SK-N-SH treated with all-trans-retinoic acid at 6 μM for 48 hours (cell line): ENCODE results near the gene CHRNB1.

Experiments
- ATAC-seq: fragments of 200-7000 bp; cut with Tn5 transposase; 3 replicates; pipeline ENCODE4 v1.9.1; 2020; ENCODE audit warnings: mild to moderate bottlenecking, moderate library complexity
- ARNTL ChIP-seq: fragments of 450-650 bp; formaldehyde crosslinking; IDR thresholded peaks from 2 replicates; pipeline ENCODE4 v1.5.0; 2020; ENCODE audit warnings: low read depth, mild to moderate bottlenecking, moderate library complexity, borderline replicate concordance
- BACH2 ChIP-seq: fragments of 250-450 bp; sonication (Bioruptor Pico); IDR thresholded peaks from 2 replicates; pipeline ENCODE4 v1.9.0; 2021; ENCODE audit warnings: mild to moderate bottlenecking, borderline replicate concordance
- CREB5 ChIP-seq: fragments of 250-450 bp; sonication (Bioruptor Pico); IDR thresholded peaks from 2 replicates; pipeline ENCODE4 v1.5.1; 2020; ENCODE audit warnings: low read depth, mild to moderate bottlenecking, moderate library complexity
- CSDC2 ChIP-seq: fragments of 250-450 bp; sonication (Bioruptor Pico); IDR thresholded peaks from 2 replicates; pipeline ENCODE4 v1.5.0; 2020; ENCODE audit warnings: mild to moderate bottlenecking, moderate library complexity
- CSRNP3 ChIP-seq: fragments of 250-450 bp; sonication (Bioruptor Pico); IDR thresholded peaks from 2 replicates; pipeline ENCODE4 v1.5.1; 2021; ENCODE audit warnings: mild to moderate bottlenecking, moderate library complexity
- ESRRG ChIP-seq: fragments of 250-450 bp; sonication (Bioruptor Pico); IDR thresholded peaks from 2 replicates; pipeline ENCODE4 v1.6.1; 2021; ENCODE audit warnings: mild to moderate bottlenecking
- GLIS3 ChIP-seq: fragments of 250-450 bp; sonication (Bioruptor Pico); IDR thresholded peaks from 2 replicates; pipeline ENCODE4 v1.5.0; 2020; ENCODE audit warnings: mild to moderate bottlenecking, moderate library complexity
- PATZ1 ChIP-seq: fragments of 250-450 bp; sonication (Bioruptor Pico); IDR thresholded peaks from 2 replicates; pipeline ENCODE4 v1.8.0; 2020; ENCODE audit warnings: mild to moderate bottlenecking, moderate library complexity, borderline replicate concordance
- POU6F1 ChIP-seq: fragments of 250-450 bp; sonication (Bioruptor Pico); IDR thresholded peaks from 2 replicates; pipeline ENCODE4 v1.8.0; 2021; ENCODE audit warnings: low read depth, mild to moderate bottlenecking, moderate library complexity, borderline replicate concordance
- PPARA ChIP-seq: fragments of 250-450 bp; sonication (Bioruptor Pico); IDR thresholded peaks from 2 replicates; pipeline ENCODE4 v1.5.0; 2020; ENCODE audit warnings: mild to moderate bottlenecking, borderline replicate concordance
- RARB ChIP-seq: fragments of 250-450 bp; sonication (Bioruptor Pico); IDR thresholded peaks from 2 replicates; pipeline ENCODE4 v1.8.0; 2021; ENCODE audit warnings: mild to moderate bottlenecking, moderate library complexity
- SNAI2 ChIP-seq: fragments of 250-450 bp; sonication (Bioruptor Pico); IDR thresholded peaks from 2 replicates; pipeline ENCODE4 v1.5.0; 2020; ENCODE audit warnings: mild to moderate bottlenecking, moderate library complexity
- TCF4 ChIP-seq: fragments of 250-450 bp; sonication (Bioruptor Pico); IDR thresholded peaks from 2 replicates; pipeline ENCODE4 v1.8.0; 2021; ENCODE audit warnings: mild to moderate bottlenecking, moderate library complexity, borderline replicate concordance
- TOX ChIP-seq: fragments of 250-450 bp; sonication (Bioruptor Pico); IDR thresholded peaks from 2 replicates; pipeline ENCODE4 v1.8.0; 2021; ENCODE audit warnings: mild to moderate bottlenecking, moderate library complexity, borderline replicate concordance
- TSHZ2 ChIP-seq: fragments of 250-450 bp; sonication (Bioruptor Pico); IDR thresholded peaks from 2 replicates; pipeline ENCODE4 v1.5.0; 2020; ENCODE audit warnings: mild to moderate bottlenecking, moderate library complexity
- ZC3H10 ChIP-seq: fragments of 250-450 bp; sonication (Bioruptor Pico); IDR thresholded peaks from 2 replicates; pipeline ENCODE4 v1.5.1; 2021; ENCODE audit warnings: mild to moderate bottlenecking, moderate library complexity
- ZFP3 ChIP-seq: fragments of 250-450 bp; sonication (Bioruptor Pico); IDR thresholded peaks from 2 replicates; pipeline ENCODE4 v1.5.0; 2020; ENCODE audit warnings: mild to moderate bottlenecking, moderate library complexity
- ZFP30 ChIP-seq: fragments of 450-650 bp; formaldehyde crosslinking; IDR thresholded peaks from 2 replicates; pipeline ENCODE4 v1.5.0; 2022; ENCODE audit warnings: mild to moderate bottlenecking, moderate library complexity
- ZNF565 ChIP-seq: fragments of 450-650 bp; formaldehyde crosslinking; conservative IDR thresholded peaks from 2 replicates; pipeline ENCODE4 v1.5.0; 2020; ENCODE audit warnings: low read depth, mild to moderate bottlenecking, moderate library complexity
- ZNF70 ChIP-seq: fragments of 450-650 bp; formaldehyde crosslinking; IDR thresholded peaks from 2 replicates; pipeline ENCODE4 v1.5.0; 2020; ENCODE audit warnings: mild to moderate bottlenecking, moderate library complexity

The CHRNB1 gene

GRCh38 chr17:7502987-7503386 is 58.1 kb downstream of the CHRNB1 start:
- no peak for TF ChIP-seq CSDC2
- TF ChIP-seq PATZ1 (CRISPR knock-in tag): no peak
- no peak for TF ChIP-seq TOX (CRISPR knock-in tag)
- no peak for TF ChIP-seq ZNF565 (CRISPR knock-in tag)
- TF ChIP-seq TSHZ2 (CRISPR knock-in tag): no peak
- no peak for TF ChIP-seq GLIS3 (CRISPR knock-in tag)
- TF ChIP-seq POU6F1 (CRISPR knock-in tag): no peak
- no peak for TF ChIP-seq PPARA
- no peak for TF ChIP-seq RARB
- no peak for TF ChIP-seq CSRNP3 (CRISPR knock-in tag)
- TF ChIP-seq ZNF70 (CRISPR knock-in tag): no peak
- no peak for TF ChIP-seq TCF4 (CRISPR knock-in tag)
- TF ChIP-seq SNAI2 (CRISPR knock-in tag): no peak
- no peak for TF ChIP-seq ZFP3
- TF ChIP-seq ARNTL: no peak
- no peak for TF ChIP-seq ESRRG (CRISPR knock-in tag)
- no peak for TF ChIP-seq BACH2 (CRISPR knock-in tag)
- TF ChIP-seq ZFP30 (CRISPR knock-in tag): no peak
- TF ChIP-seq CREB5 (CRISPR knock-in tag): no peak
- TF ChIP-seq ZC3H10 (CRISPR knock-in tag): no peak
- peak; percentile 53; the same call in 2 of the 3 replicates for ATAC-seq

GRCh38 chr17:7503521-7503920 is 58.7 kb downstream of the CHRNB1 start:
- TF ChIP-seq PATZ1 (CRISPR knock-in tag): no peak
- no peak for TF ChIP-seq CREB5 (CRISPR knock-in tag)
- no peak for TF ChIP-seq BACH2 (CRISPR knock-in tag)
- TF ChIP-seq CSDC2: no peak
- TF ChIP-seq ESRRG (CRISPR knock-in tag): no peak
- TF ChIP-seq ARNTL: no peak
- TF ChIP-seq POU6F1 (CRISPR knock-in tag): no peak
- TF ChIP-seq CSRNP3 (CRISPR knock-in tag): no peak
- ATAC-seq: no peak
